ENCODE measurements around the gene METTL8. TPM values are rescaled to one million over a fixed set of nuclear protein-coding genes. Genes with fewer than 3 reads are reported as not detected.
"Not testable (repeated sequence)": the region's sequence is repeated elsewhere in the genome, so short reads cannot be mapped to it uniquely, and the experiment has no call there.

Gene METTL8
- total RNA-seq, 1 donor from 2014 or later: 12.7 TPM

- DNase-seq (ENCODE audit: low read depth, low spot score): peak; percentile 41
Measured at GRCh38 chr2:171402906-171403580, 30.7 kb downstream of the METTL8 start.

DNA sequence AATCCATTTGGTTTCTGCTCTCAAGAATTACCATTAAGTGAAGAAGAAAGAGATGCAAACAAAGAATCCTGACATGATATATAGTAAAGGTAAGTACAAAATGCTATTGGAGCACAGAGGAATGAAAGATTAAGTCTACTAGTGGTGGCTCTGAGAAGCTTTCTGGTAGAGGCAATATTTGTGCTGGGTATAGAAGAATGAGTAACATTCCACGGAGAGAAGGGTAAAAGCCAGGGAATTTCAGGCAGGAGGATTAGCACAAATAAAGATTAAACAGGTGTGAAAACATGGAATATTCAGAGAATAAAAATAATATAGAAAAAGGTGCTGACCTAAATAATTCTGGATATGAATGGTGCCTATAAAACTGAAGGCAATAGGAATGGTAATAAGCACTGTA, 31.8 kb downstream of the METTL8 start:
- DNase-seq (ENCODE audit: low read depth, low spot score): no peak

GRCh38 chr2:171400395-171400794, 33.4 kb downstream of the METTL8 start:
- DNase-seq (ENCODE audit: low read depth, low spot score): no peak

- DNase-seq (ENCODE audit: low read depth, low spot score): no peak
Measured at GRCh38 chr2:171399292-171399691, 34.5 kb downstream of the METTL8 start.

GRCh38 chr2:171394164-171394740, 39.5 kb downstream of the METTL8 start:
- DNase-seq (ENCODE audit: low read depth, low spot score): no peak

DNA sequence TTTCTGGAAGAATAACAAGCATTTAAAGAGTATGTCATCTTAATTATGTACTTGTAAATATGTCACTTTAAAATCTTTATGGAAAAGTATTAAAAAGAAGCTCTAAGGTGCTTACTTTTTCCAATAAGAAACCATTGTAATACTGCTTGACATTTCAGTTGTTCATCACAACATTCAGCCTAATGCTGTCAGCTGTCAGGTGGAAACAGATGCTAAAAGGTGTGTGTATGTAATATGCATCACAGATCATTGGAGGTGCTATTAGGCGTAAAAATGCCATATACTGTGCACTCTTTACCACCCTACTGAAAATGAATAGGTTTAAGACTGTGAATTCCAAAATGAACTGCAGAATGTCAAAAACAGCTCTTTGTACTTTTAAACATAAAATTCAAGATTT, 40.3 kb downstream of the METTL8 start:
- DNase-seq (ENCODE audit: low read depth, low spot score): no peak

- no peak for DNase-seq (ENCODE audit: low read depth, low spot score)
Measured at GRCh38 chr2:171391532-171391931, 42.3 kb downstream of the METTL8 start.

DNA sequence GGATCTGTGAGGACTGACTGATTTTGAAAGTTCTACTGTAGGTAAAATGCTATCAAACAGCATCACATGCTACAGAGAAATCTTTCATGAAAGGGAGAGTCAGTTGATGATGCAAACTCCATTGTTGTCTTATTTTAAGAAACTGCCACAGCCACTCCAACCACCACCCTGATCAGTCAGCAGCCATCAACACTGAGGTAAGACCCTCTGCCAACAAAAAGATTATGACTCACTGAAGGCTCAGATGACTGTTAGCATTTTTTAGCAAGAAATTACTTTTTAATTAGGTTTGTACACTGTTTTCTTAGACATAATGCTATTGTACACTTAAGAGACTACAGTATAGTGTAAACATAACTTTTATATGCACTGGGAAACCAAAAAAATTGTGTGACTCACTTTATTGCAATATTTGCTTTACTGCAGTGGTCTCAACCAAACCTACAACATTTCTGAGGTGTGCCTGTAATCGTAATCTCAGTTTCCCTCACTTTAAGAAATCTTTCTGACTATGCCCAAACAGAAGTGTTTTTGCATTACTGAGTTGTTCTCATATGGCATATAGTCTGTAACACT, 42.8 kb downstream of the METTL8 start:
- peak; percentile 27 for DNase-seq (ENCODE audit: low read depth, low spot score)

- no peak for DNase-seq (ENCODE audit: low read depth, low spot score)
Measured at GRCh38 chr2:171389780-171390179, 44.0 kb downstream of the METTL8 start.

GRCh38 chr2:171389325-171389724, 44.5 kb downstream of the METTL8 start:
- no peak for DNase-seq (ENCODE audit: low read depth, low spot score)

- DNase-seq (ENCODE audit: low read depth, low spot score): no peak
Measured at GRCh38 chr2:171387052-171387451, 46.7 kb downstream of the METTL8 start.

DNA sequence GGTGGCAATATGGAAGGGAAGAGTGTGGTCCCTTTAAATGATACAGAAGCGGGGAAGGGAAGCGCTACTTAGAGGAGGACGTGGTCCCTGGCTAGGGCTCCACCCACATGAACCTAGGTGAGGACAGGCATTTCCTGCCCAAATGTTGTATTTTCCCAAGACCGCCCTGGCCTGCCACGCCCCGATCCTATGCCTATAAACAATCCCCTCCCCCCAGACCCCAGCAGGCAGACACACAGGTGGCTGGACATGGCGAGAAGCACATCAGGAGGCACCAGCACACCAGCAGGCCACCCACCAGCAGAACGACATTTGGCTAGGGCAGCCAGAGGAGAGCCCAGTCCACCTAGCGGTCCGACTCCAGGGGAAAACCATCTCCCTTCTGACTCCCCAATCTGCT, 47.2 kb downstream of the METTL8 start:
- no peak for DNase-seq (ENCODE audit: low read depth, low spot score)

- no peak for DNase-seq (ENCODE audit: low read depth, low spot score)
Measured at GRCh38 chr2:171383134-171383533, 50.7 kb downstream of the METTL8 start.

DNA sequence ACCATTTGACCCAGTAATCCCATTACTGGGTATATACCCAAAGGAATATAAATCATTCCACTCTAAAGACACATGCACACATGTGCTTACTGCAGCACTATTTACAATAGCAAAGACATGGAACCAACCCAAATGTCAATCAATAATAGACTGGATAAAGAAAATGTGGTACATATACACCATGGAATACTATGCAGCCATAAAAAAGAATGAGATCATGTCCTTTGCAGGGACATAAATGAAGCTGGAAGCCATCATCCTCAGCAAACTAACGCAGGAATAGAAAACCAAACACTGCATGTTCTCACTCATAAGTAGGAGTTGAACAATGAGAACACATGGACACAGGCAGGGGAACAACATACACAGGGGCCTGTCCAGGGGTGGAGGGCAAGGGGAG, 51.6 kb downstream of the METTL8 start:
- DNase-seq (ENCODE audit: low read depth, low spot score): not testable (repeated sequence)

- DNase-seq (ENCODE audit: low read depth, low spot score): not testable (repeated sequence)
Measured at GRCh38 chr2:171377852-171378251, 55.9 kb downstream of the METTL8 start.

- DNase-seq (ENCODE audit: low read depth, low spot score): no peak
Measured at GRCh38 chr2:171367692-171368091, 66.1 kb downstream of the METTL8 start.

GRCh38 chr2:171365778-171366177, 68.0 kb downstream of the METTL8 start:
- DNase-seq (ENCODE audit: low read depth, low spot score): no peak

DNA sequence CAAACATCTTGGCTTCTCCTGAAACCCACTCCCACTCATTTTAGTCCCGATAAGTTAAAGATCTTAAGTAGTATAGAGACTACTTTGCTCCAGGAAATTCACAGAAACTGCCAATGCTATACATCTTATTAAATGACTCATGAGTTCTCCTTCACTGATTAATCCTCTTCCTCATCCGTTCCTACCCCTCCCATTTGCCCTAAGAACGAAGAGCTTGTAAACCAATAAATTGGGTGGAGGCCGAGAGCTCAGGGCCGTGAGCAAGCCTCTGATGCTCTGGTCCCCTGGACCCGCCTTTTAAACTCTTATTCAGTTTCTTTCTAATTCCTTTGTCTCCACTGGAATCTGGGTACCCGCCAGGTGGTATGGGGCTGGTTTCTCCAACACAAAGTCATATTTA, 68.6 kb downstream of the METTL8 start:
- no peak for DNase-seq (ENCODE audit: low read depth, low spot score)

DNA sequence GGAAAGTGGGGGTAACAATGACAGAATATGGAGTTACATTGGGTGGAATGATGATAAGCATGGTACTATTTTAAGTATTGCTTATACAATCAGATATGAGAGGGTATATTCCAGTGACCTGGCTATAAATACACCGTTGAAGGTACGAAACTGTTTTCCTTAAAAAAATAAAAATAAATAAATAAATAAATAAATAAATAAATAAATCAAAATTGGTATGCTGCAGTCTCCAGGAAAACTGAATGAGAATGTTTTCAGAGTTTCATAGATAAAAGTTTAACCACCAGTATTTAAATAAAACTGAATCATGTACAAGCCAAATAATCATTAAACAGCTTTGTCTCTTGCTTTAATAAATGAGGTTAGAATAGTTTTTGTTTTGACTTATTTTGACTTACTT, 71.4 kb downstream of the METTL8 start:
- no peak for DNase-seq (ENCODE audit: low read depth, low spot score)

DNA sequence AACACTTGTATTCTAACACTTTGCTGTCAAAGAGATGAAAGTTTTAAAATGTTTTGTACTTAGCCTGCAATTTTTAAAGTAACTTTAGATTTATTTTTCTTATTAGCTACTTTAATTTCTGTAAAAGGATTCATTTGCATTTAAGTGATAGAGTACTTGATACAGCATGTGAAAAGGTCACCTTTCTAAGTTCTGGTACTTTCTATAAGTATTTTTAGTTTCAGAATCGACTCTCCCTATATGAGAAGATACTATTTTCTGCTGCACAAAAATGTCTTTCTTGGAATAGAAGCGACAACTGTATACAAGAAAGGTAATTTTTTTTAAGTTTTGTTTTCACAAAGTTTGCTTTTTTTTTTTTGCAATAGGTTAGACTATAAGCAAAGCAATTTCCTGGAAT, 72.9 kb downstream of the METTL8 start:
- DNase-seq (ENCODE audit: low read depth, low spot score): no peak

DNA sequence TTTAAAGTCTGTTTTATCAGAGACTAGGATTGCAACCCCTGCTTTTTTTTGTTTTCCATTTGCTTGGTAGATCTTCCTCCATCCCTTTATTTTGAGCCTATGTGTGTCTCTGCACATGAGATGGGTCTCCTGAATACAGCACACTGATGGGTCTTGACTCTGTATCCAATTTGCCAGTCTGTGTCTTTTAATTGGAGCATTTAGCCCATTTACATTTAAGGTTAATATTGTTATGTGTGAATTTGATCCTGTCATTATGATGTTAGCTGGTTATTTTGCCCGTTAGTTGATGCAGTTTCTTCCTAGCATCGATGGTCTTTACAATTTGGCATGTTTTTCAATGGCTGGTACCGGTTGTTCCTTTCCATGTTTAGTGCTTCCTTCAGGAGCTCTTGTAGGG, 80.0 kb downstream of the METTL8 start:
- DNase-seq (ENCODE audit: low read depth, low spot score): not testable (repeated sequence)

- DNase-seq (ENCODE audit: low read depth, low spot score): no peak
Measured at GRCh38 chr2:171348056-171348455, 85.7 kb downstream of the METTL8 start.

GRCh38 chr2:171347591-171348032, 86.2 kb downstream of the METTL8 start:
- no peak for DNase-seq (ENCODE audit: low read depth, low spot score)
